SK-N-SH (cell line): Measurements from ENCODE around the gene SCAPER. TPM values are rescaled to one million over a fixed set of nuclear protein-coding genes. Genes with fewer than 3 reads are reported as not detected.
"Not testable (repeated sequence)": the region's sequence is repeated elsewhere in the genome, so short reads cannot be mapped to it uniquely, and the experiment has no call there.

ENCODE experiments used
- CTCF ChIA-PET: fragments of 300-600, 350-600 bp; formaldehyde crosslinking; extraction: SDS; loops from one replicate; lab custom pipeline; 2021; lab: Yijun Ruan, JAX
- POLR2A ChIA-PET: fragments of 350-600 bp; sonication (Branson Sonifier 250); formaldehyde crosslinking; extraction: SDS; loops from one replicate; lab custom pipeline; 2020; ENCODE audit warnings: antibody characterized with exemption, inconsistent platforms; lab: Yijun Ruan, JAX
- DNase-seq: peaks from one replicate; pipeline ENCODE4 v3.0.0; 2012
- H2AFZ ChIP-seq: fragments of 200-600 bp; sonication (generic); 2 replicates; pipeline ENCODE4 v1.8.1; 2016; ENCODE audit warnings: antibody characterized with exemption, mild to moderate bottlenecking, low read depth
- H3F3A ChIP-seq: fragments of 200-600 bp; sonication (generic); replicated peaks from 2 replicates; pipeline ENCODE3; 2016; ENCODE audit warnings: antibody characterized with exemption, mild to moderate bottlenecking; ENCODE audit not compliant: insufficient read depth
- H3K27ac ChIP-seq, 2 experiments: fragments of 200-500 bp in 1 of 2; fragments of 200-600 bp in 1 of 2; sonication (Bioruptor generic) in 1 of 2; sonication (generic), shearing (Covaris generic) in 1 of 2; 2 replicates each; pipeline versions ENCODE4 v1.5.1 to v1.6.1; 2014 to 2016; ENCODE audit warnings: low read depth in 2 of 2, inconsistent platforms in 1 of 2, low read length in 1 of 2, mild to moderate bottlenecking in 1 of 2, mixed read lengths in 1 of 2
- H3K27me3 ChIP-seq: fragments of 200-600 bp; sonication (generic), shearing (Covaris generic); 2 replicates; pipeline ENCODE4 v1.6.1; 2016; ENCODE audit warnings: mixed run types; ENCODE audit not compliant: insufficient read depth
- H3K36me3 ChIP-seq, 2 experiments: fragments of 200-500 bp in 1 of 2; fragments of 200-600 bp in 1 of 2; sonication (Bioruptor generic) in 1 of 2; sonication (generic) in 1 of 2; replicated peaks in 1 of 2; 2 replicates each; pipeline versions ENCODE3 to v1.5.1; 2014 to 2016; ENCODE audit warnings: low read length in 1 of 2, mild to moderate bottlenecking in 1 of 2; ENCODE audit not compliant: insufficient read depth in 2 of 2, control insufficient read depth in 1 of 2
- H3K4me1 ChIP-seq, 2 experiments: fragments of 200-500 bp in 1 of 2; fragments of 200-600 bp in 1 of 2; sonication (Bioruptor generic) in 1 of 2; sonication (generic), shearing (Covaris generic) in 1 of 2; 2 replicates each; pipeline versions ENCODE4 v1.5.1 to v1.6.1; 2014 to 2016; ENCODE audit warnings: low read depth in 1 of 2, low read length in 1 of 2, mixed run types in 1 of 2; ENCODE audit not compliant: insufficient read depth in 2 of 2, control insufficient read depth in 1 of 2
- H3K4me2 ChIP-seq: fragments of 200-600 bp; sonication (generic), shearing (Covaris generic); 2 replicates; pipeline ENCODE4 v1.6.1; 2017; ENCODE audit warnings: mixed run types
- H3K4me3 ChIP-seq, 2 experiments: fragments of 200-500 bp in 1 of 2; fragments of 200-600 bp in 1 of 2; sonication (Bioruptor generic) in 1 of 2; sonication (generic), shearing (Covaris generic) in 1 of 2; 2 replicates each; pipeline versions ENCODE4 v1.5.1 to v1.8.1; 2014 to 2016; ENCODE audit warnings: low read depth in 2 of 2, inconsistent platforms in 1 of 2, low read length in 1 of 2, mild to moderate bottlenecking in 1 of 2, mixed read lengths in 1 of 2, moderate library complexity in 1 of 2
- H3K79me2 ChIP-seq: fragments of 200-600 bp; sonication (generic); 2 replicates; pipeline ENCODE4 v1.8.1; 2017; ENCODE audit warnings: mild to moderate bottlenecking; ENCODE audit not compliant: insufficient read depth
- H3K9ac ChIP-seq: fragments of 200-600 bp; sonication (generic); 2 replicates; pipeline ENCODE4 v1.6.1; 2017; ENCODE audit warnings: mixed run types
- H3K9me2 ChIP-seq: fragments of 200-600 bp; sonication (generic); 2 replicates; pipeline ENCODE4 v1.6.1; 2017; ENCODE audit warnings: mixed run types
- H3K9me3 ChIP-seq: fragments of 200-600 bp; sonication (generic); 2 replicates; pipeline ENCODE4 v1.6.1; 2017; ENCODE audit warnings: mixed run types, mild to moderate bottlenecking, moderate library complexity
- H4K20me1 ChIP-seq: fragments of 200-600 bp; sonication (generic); 2 replicates; pipeline ENCODE4 v1.6.1; 2017; ENCODE audit warnings: mild to moderate bottlenecking, mixed run types; ENCODE audit not compliant: insufficient read depth
- EP300 ChIP-seq, 2 experiments: IDR thresholded peaks; 2 replicates each; pipeline versions ENCODE4 v1.4.0 to v1.6.1; 2012; ENCODE audit warnings: borderline replicate concordance in 1 of 2, low read depth in 1 of 2, low read length in 1 of 2
- EZH2phosphoT487 ChIP-seq: fragments of 200-600 bp; sonication (generic); IDR thresholded peaks from 2 replicates; pipeline ENCODE4 v1.6.1; 2017; ENCODE audit warnings: low read depth, mixed run types, mild to moderate bottlenecking, antibody characterized with exemption, moderate library complexity, borderline replicate concordance
- FOSL2 ChIP-seq: IDR thresholded peaks from 2 replicates; pipeline ENCODE4 v1.4.0; 2012; ENCODE audit warnings: low read depth, mild to moderate bottlenecking, moderate library complexity, borderline replicate concordance
- GATA2 ChIP-seq: sonication (generic); formaldehyde crosslinking; IDR thresholded peaks from 2 replicates; pipeline ENCODE4 v1.5.0; 2020; ENCODE audit warnings: mild to moderate bottlenecking, missing genetic modification reagents
- MXI1 ChIP-seq: IDR thresholded peaks from 2 replicates; pipeline ENCODE4 v1.6.1; 2012; ENCODE audit warnings: mild to moderate bottlenecking, low read depth, low read length, improper control_type of control experiment
- NFIC ChIP-seq: IDR thresholded peaks from 2 replicates; pipeline ENCODE4 v1.4.0; 2012; ENCODE audit warnings: borderline replicate concordance
- NRF1 ChIP-seq: IDR thresholded peaks from 2 replicates; pipeline ENCODE4 v1.6.1; 2012; ENCODE audit warnings: low read depth, mild to moderate bottlenecking, low read length
- POLR2AphosphoS5 ChIP-seq: IDR thresholded peaks from 2 replicates; pipeline ENCODE4 v1.6.1; 2012; ENCODE audit warnings: low read depth, low read length
- RAD21 ChIP-seq: IDR thresholded peaks from 2 replicates; pipeline ENCODE4 v1.6.1; 2012; ENCODE audit warnings: mild to moderate bottlenecking, low read length
- RCOR1 ChIP-seq: fragments of 150-350 bp; IDR thresholded peaks from 2 replicates; pipeline ENCODE4 v1.6.1; 2017; ENCODE audit warnings: antibody characterized with exemption, low read length
- RFX5 ChIP-seq: IDR thresholded peaks from 2 replicates; pipeline ENCODE4 v1.6.1; 2012; ENCODE audit warnings: mild to moderate bottlenecking, improper control_type of control experiment, low read length
- RXRA ChIP-seq: IDR thresholded peaks from 2 replicates; pipeline ENCODE4 v1.4.0; 2012; ENCODE audit warnings: low read depth, mild to moderate bottlenecking, borderline replicate concordance
- SIN3A ChIP-seq: IDR thresholded peaks from 2 replicates; pipeline ENCODE4 v1.6.1; 2012; ENCODE audit warnings: low read depth, mild to moderate bottlenecking, low read length, moderate library complexity, borderline replicate concordance
- SMC3 ChIP-seq: IDR thresholded peaks from 2 replicates; pipeline ENCODE4 v1.6.1; 2012; ENCODE audit warnings: low read depth, low read length, improper control_type of control experiment
- TAF1 ChIP-seq: IDR thresholded peaks from 2 replicates; pipeline ENCODE4 v1.6.1; 2012; ENCODE audit warnings: low read depth, mild to moderate bottlenecking, low read length, moderate library complexity, borderline replicate concordance
- TEAD4 ChIP-seq: IDR thresholded peaks from 2 replicates; pipeline ENCODE4 v1.4.0; 2012; ENCODE audit warnings: mild to moderate bottlenecking, borderline replicate concordance; ENCODE audit not compliant: insufficient read depth
- USF1 ChIP-seq: IDR thresholded peaks from 2 replicates; pipeline ENCODE4 v1.4.0; 2012; ENCODE audit warnings: low read depth, borderline replicate concordance
- ZBTB33 ChIP-seq: IDR thresholded peaks from 2 replicates; pipeline ENCODE4 v1.4.0; 2012; ENCODE audit warnings: low read depth, borderline replicate concordance
- WGBS: methylation state at CpG from one replicate; pipeline ENCODE4 v1.1.6; 2017; ENCODE audit warnings: low lambda C conversion rate; 5-methylcytosine and 5-hydroxymethylcytosine counted together
- polyA plus RNA-seq, 3 experiments: library from polyadenylated mRNA; depleted of rRNA; stranded (reverse); fragments of >200 nt; gene quantifications; 2 replicates each; pipeline ENCODE4 v1.2.3, GENCODE V29; 2012
- TF ChIP-seq, protein P1 (sequence below): fragments of 150-350 bp; IDR thresholded peaks from 2 replicates; pipeline ENCODE4 v1.6.1; 2017; ENCODE audit warnings: antibody characterized with exemption, low read length, low read depth, borderline replicate concordance
- TF ChIP-seq, protein P2 (sequence below): fragments of 150-350 bp; IDR thresholded peaks from 2 replicates; pipeline ENCODE4 v1.6.1; 2016; ENCODE audit warnings: mild to moderate bottlenecking, low read depth, low read length

SCAPER gene
- polyA plus RNA-seq, 1 of the 3 experiments (the other 2 are of a cell fraction) = 1.8 TPM

DNA sequence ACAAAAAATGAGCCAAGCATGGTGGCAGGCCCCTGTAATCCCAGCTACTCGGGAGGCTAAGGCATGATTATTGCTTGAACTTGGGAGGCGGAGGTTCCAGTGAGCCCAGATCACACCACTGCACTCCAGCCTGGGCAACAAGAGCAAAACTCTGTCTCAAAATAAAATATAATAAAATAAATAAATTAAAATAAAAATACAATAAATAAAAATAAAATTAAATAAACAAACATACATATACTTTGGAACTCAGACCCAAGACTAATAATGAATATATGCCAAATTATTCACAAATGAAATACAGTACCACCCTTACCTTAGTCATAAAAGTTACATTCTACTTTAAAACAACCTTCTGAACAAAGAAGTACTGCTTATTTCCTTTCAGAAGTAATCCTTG lies 81.8 kb downstream of the SCAPER start:
- CTCF ChIA-PET = interaction anchor here (1.1 kb wide), 1 partner anchor 129 kb away, joined by 3 read pairs; no protein-coding TSS in a partner anchor
- TF ChIP-seq POLR2AphosphoS5 (no peak), EZH2phosphoT487 (no peak), MXI1 (no peak), RCOR1 (no peak), USF1 (no peak), ZBTB33 (no peak), TAF1 (no peak), RXRA (no peak), NRF1 (no peak), SIN3A (no peak), SMC3 (no peak), NFIC (no peak), FOSL2 (no peak), GATA2 (CRISPR knock-in tag) (no peak), TEAD4 (no peak), RFX5 (no peak), EP300 (IDR thresholded peaks at IDR 0.05; ENCODE audit: borderline replicate concordance in 1 of 2, low read depth in 1 of 2, low read length in 1 of 2) (no peak), RAD21 (no peak)
- TF ChIP-seq, protein P1, sequence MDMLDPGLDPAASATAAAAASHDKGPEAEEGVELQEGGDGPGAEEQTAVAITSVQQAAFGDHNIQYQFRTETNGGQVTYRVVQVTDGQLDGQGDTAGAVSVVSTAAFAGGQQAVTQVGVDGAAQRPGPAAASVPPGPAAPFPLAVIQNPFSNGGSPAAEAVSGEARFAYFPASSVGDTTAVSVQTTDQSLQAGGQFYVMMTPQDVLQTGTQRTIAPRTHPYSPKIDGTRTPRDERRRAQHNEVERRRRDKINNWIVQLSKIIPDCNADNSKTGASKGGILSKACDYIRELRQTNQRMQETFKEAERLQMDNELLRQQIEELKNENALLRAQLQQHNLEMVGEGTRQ = no peak
- TF ChIP-seq, protein P2, sequence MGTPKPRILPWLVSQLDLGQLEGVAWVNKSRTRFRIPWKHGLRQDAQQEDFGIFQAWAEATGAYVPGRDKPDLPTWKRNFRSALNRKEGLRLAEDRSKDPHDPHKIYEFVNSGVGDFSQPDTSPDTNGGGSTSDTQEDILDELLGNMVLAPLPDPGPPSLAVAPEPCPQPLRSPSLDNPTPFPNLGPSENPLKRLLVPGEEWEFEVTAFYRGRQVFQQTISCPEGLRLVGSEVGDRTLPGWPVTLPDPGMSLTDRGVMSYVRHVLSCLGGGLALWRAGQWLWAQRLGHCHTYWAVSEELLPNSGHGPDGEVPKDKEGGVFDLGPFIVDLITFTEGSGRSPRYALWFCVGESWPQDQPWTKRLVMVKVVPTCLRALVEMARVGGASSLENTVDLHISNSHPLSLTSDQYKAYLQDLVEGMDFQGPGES = no peak
- no peak overlapping the region for H3K4me2 ChIP-seq

GRCh38 chr15:76818926-76819325 lies 86.2 kb downstream of the SCAPER start:
- H3K27ac ChIP-seq, H3K9ac ChIP-seq, H4K20me1 ChIP-seq, H3K4me3 ChIP-seq, H3K79me2 ChIP-seq, CTCF ChIA-PET, H3K9me2 ChIP-seq, H2AFZ ChIP-seq, H3K4me1 ChIP-seq, H3K27me3 ChIP-seq, H3K9me3 ChIP-seq, H3K4me2 ChIP-seq, POLR2A ChIA-PET, DNase-seq, H3F3A ChIP-seq, H3K36me3 ChIP-seq: not testable (repeated sequence)
- WGBS = 93% methylated on average over 4 of the region's 9 CpGs

More for the DNA sequence above, 81.8 kb downstream of the SCAPER start:
- no peak for DNase-seq
- Histone ChIP-seq H3K79me2 (no peaks in the 10 kb centered on the region), H4K20me1 (no peaks in the 10 kb centered on the region), H3K4me1 (peaks cover 0 to 2% of the 10 kb centered on the region in 2 experiments; a peak in 1 of 4 replicates), H3K4me3 (no peak overlapping the region), H3K9me3 (no peaks in the 10 kb centered on the region), H2AFZ (no peak overlapping the region), H3K36me3 (no peaks in the 10 kb centered on the region), H3F3A (no peaks in the 10 kb centered on the region), H3K27ac (no peak overlapping the region), H3K27me3 (no peaks in the 10 kb centered on the region), H3K9me2 (no peaks in the 10 kb centered on the region), H3K9ac (no peak overlapping the region)
- POLR2A ChIA-PET = no interaction called here
- 95% methylated on average over 2 of the region's 2 CpGs for WGBS
